SU-DHL-6 (cell line): ENCODE measurements around the gene ACOT11.

Source experiments
- H2AFZ ChIP-seq: fragments of 200-600 bp; sonication (generic); 2 replicates; pipeline ENCODE4 v1.6.1; 2014; ENCODE audit warnings: low read depth, mild to moderate bottlenecking, moderate library complexity, mixed read lengths, antibody characterized with exemption, low read length; ENCODE audit not compliant: severe bottlenecking
- H3F3A ChIP-seq: fragments of 200-600 bp; shearing (Covaris generic); 2 replicates; pipeline ENCODE4 v1.6.0; 2016; ENCODE audit warnings: antibody characterized with exemption, mild to moderate bottlenecking; ENCODE audit not compliant: insufficient read depth
- H3K27ac ChIP-seq: fragments of 200-600 bp; sonication (generic); 2 replicates; pipeline ENCODE4 v1.5.1; 2016; ENCODE audit warnings: low read depth, mild to moderate bottlenecking, low read length, moderate library complexity, mixed read lengths
- H3K27me3 ChIP-seq: fragments of 200-600 bp; sonication (generic), shearing (Covaris generic); 2 replicates; pipeline ENCODE4 v1.6.0; 2014; ENCODE audit warnings: mild to moderate bottlenecking, low read length
- H3K36me3 ChIP-seq: fragments of 200-600 bp; sonication (generic); 2 replicates; pipeline ENCODE4 v1.6.1; 2014; ENCODE audit warnings: mild to moderate bottlenecking, low read length, mixed read lengths
- H3K4me2 ChIP-seq: fragments of 300-600, 200-600 bp; shearing (Covaris generic), sonication (generic); 2 replicates; pipeline ENCODE4 v1.6.0; 2014; ENCODE audit warnings: low read length, low read depth, mild to moderate bottlenecking; ENCODE audit not compliant: poor library complexity, severe bottlenecking
- H3K4me3 ChIP-seq: fragments of 200-600 bp; sonication (generic); 2 replicates; pipeline ENCODE4 v1.5.1; 2014; ENCODE audit warnings: antibody characterized with exemption, low read length, mild to moderate bottlenecking, mixed read lengths; ENCODE audit not compliant: insufficient read depth, poor library complexity, severe bottlenecking
- H3K79me2 ChIP-seq: fragments of 200-600 bp; sonication (generic); 2 replicates; pipeline ENCODE4 v1.6.1; 2014; ENCODE audit warnings: mild to moderate bottlenecking, low read length, moderate library complexity; ENCODE audit not compliant: insufficient read depth
- H3K9ac ChIP-seq: fragments of 200-600 bp; sonication (generic); 2 replicates; pipeline ENCODE4 v1.7.0; 2014; ENCODE audit warnings: mild to moderate bottlenecking, low read length
- H3K9me2 ChIP-seq: fragments of 200-600 bp; sonication (generic); replicated peaks from 2 replicates; pipeline ENCODE4 v1.6.1; 2014; ENCODE audit warnings: low read length; ENCODE audit not compliant: insufficient read depth
- H3K9me3 ChIP-seq: fragments of 200-600 bp; sonication (generic); 2 replicates; pipeline ENCODE4 v1.6.1; 2014; ENCODE audit warnings: low read length, mixed read lengths; ENCODE audit not compliant: insufficient read depth
- H4K20me1 ChIP-seq: fragments of 200-600 bp; sonication (generic); 2 replicates; pipeline ENCODE4 v1.6.1; 2014; ENCODE audit warnings: low read depth, mild to moderate bottlenecking, antibody characterized with exemption, low read length, moderate library complexity, mixed read lengths
- EZH2phosphoT487 ChIP-seq: fragments of 200-600 bp; sonication (generic), shearing (Covaris generic); conservative IDR thresholded peaks from 2 replicates; pipeline ENCODE4 v1.6.1; 2018; ENCODE audit warnings: mild to moderate bottlenecking, antibody characterized with exemption, low read length, moderate library complexity, mixed read lengths
- TF ChIP-seq, protein P1 (sequence below): fragments of 200-600 bp; sonication (generic); IDR thresholded peaks from one replicate; pipeline ENCODE4 v1.5.1; 2017; ENCODE audit warnings: antibody characterized with exemption, mild to moderate bottlenecking, low read length, moderate library complexity; ENCODE audit not compliant: insufficient read depth, poor library complexity, severe bottlenecking

ACOT11 gene

DNA sequence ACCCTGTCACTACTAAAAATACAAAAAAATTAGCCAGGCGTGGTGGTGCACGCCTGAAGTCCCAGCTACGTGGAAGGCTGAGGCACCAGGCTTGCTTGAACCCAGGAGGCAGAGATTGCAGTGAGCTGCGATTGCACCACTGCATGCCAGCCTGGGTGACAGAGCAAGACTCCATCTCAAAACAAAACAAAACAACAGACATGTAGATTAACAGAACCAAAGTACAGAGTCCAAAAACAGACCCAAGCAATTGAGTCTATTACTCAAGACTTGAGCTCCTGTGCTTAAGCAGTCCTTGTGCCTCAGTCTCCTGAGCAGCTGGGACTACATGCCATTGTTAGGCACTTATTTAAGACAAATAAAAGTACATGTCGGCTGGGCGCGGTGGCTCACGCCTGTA is 9.5 kb upstream of the ACOT11 start:
- TF ChIP-seq, protein P1, sequence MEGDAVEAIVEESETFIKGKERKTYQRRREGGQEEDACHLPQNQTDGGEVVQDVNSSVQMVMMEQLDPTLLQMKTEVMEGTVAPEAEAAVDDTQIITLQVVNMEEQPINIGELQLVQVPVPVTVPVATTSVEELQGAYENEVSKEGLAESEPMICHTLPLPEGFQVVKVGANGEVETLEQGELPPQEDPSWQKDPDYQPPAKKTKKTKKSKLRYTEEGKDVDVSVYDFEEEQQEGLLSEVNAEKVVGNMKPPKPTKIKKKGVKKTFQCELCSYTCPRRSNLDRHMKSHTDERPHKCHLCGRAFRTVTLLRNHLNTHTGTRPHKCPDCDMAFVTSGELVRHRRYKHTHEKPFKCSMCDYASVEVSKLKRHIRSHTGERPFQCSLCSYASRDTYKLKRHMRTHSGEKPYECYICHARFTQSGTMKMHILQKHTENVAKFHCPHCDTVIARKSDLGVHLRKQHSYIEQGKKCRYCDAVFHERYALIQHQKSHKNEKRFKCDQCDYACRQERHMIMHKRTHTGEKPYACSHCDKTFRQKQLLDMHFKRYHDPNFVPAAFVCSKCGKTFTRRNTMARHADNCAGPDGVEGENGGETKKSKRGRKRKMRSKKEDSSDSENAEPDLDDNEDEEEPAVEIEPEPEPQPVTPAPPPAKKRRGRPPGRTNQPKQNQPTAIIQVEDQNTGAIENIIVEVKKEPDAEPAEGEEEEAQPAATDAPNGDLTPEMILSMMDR = no peak
- no peak for TF ChIP-seq EZH2phosphoT487
- H3K36me3 ChIP-seq = no peaks in the 10 kb centered on the region
- no peaks in the 10 kb centered on the region for H3K27me3 ChIP-seq
- no peak overlapping the region for H3K9ac ChIP-seq
- no peaks in the 10 kb centered on the region for H3K9me3 ChIP-seq
- H3F3A ChIP-seq = no peaks in the 10 kb centered on the region
- no peaks in the 10 kb centered on the region for H3K9me2 ChIP-seq
- H3K79me2 ChIP-seq = no peaks in the 10 kb centered on the region
- no peak overlapping the region for H3K27ac ChIP-seq
- no peak overlapping the region for H3K4me3 ChIP-seq
- H3K4me2 ChIP-seq = no peak overlapping the region
- H2AFZ ChIP-seq = no peak overlapping the region
- no peaks in the 10 kb centered on the region for H4K20me1 ChIP-seq

DNA sequence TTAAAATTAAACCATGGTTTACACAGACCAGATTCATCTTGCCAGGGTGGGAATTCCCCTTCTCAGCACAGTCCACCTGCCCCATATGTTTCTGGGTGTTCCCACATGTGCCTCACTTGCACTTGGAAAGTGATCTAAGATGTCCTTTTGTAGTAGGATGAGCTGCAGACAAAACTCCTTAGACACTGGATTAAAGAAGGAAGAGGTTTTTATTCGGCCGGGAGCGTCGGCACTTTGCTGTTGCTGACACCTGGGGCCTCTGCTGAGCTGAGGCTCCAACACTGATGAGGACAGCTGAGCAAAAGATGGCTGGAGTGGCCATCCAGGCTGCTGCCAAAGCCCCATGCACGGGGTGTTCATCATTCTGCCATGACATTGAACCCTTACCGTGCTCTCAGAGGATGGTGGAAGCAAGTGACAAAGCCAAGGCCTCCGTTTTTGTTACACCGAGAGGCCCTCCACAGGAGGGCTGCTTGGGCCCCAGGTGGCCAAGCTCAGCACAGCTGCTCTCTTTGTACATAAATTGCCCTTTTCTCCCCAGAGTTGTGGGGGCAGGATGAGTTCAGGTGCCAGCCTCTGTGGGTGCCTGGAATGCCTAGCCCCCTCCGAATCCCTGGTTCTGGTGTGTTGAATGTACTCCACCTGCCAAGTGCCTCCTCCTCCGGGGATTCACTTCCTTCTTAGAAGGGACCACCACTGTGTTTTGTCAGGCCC is 7.3 kb upstream of the ACOT11 start:
- no peak overlapping the region for H3K27ac ChIP-seq
- no peaks in the 10 kb centered on the region for H3K36me3 ChIP-seq
- no peak overlapping the region for H3K4me2 ChIP-seq
- no peaks in the 10 kb centered on the region for H3K27me3 ChIP-seq
- H3F3A ChIP-seq = no peaks in the 10 kb centered on the region
- H3K4me3 ChIP-seq = no peak overlapping the region
- H3K79me2 ChIP-seq = no peaks in the 10 kb centered on the region
- TF ChIP-seq, protein P1 = no peak
- no peak for TF ChIP-seq EZH2phosphoT487
- H2AFZ ChIP-seq = no peak overlapping the region
- no peak overlapping the region for H3K9ac ChIP-seq
- H3K9me2 ChIP-seq = no peaks in the 10 kb centered on the region
- H4K20me1 ChIP-seq = no peaks in the 10 kb centered on the region
- no peaks in the 10 kb centered on the region for H3K9me3 ChIP-seq

DNA sequence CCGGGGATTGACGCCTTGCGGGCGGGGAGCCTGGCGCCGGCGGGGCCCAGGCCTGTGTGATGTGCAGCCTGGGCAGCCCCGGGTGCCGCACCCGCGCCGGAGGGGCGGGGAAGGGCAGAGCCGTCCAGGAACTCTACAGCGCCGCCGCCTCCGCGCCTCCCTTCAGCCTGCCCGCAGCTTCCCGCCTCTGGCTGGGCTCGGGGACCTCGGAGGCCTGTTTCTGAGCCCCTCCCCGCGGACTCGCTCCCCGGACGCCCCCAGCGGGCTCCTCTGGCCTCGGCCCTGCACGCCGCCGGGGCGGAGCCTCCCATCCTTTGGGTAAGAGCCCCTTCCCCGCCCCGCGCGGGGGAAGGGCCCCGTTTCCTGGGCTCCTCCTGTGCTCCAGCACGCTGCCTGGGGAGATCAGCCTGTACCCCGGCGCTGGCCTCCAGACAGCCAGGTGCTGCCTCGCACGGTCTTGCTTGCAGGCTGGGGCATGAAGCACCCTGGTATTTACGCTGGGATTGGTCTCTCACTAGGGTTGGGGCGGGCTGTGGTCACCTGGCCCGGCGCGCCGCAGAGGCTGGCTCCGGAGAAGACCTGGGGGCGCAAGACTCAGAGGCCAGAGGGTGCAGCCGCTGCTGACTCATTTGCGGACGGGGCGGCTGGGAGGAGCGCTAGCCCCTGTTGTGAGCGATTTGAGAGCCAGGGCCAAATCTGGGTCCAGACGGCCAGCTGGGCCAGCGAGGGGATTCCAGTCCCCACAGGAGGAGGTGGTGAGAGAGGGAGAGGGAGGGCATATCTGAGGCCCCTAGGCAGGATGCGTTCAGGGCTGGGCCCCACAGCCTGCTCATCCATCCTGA is 5.7 kb upstream of the ACOT11 start:
- Histone ChIP-seq H3K36me3 (no peaks in the 10 kb centered on the region), H2AFZ (peak overlapping the region; percentile 59), H3K9me3 (no peaks in the 10 kb centered on the region), H3F3A (no peaks in the 10 kb centered on the region), H3K4me2 (peak overlapping the region; percentile 49), H4K20me1 (no peaks in the 10 kb centered on the region), H3K4me3 (no peak overlapping the region), H3K9ac (peak overlapping the region; percentile 26; the same call in 1 of the 2 replicates), H3K79me2 (no peaks in the 10 kb centered on the region), H3K27ac (no peak overlapping the region), H3K9me2 (no peaks in the 10 kb centered on the region), H3K27me3 (no peaks in the 10 kb centered on the region)
- TF ChIP-seq, protein P1 = no peak
- no peak for TF ChIP-seq EZH2phosphoT487
